Pancreas (tissue), 10 donors: ENCODE measurements around the gene NAGLU. TPM values are rescaled to one million over a fixed set of nuclear protein-coding genes. Genes with fewer than 3 reads are reported as not detected.

ENCODE experiments used
- ATAC-seq, 4 donors: fragments of 200-7000 bp; cut with Tn5 transposase; one replicate each; pipeline versions ENCODE4 v1.8.0 to v1.9.1; 2020; ENCODE audit warnings: mild to moderate bottlenecking in 4 of 4, moderate library complexity in 4 of 4
- DNase-seq, 6 donors: peaks; one replicate each; pipeline ENCODE4 v3.0.0-alpha.2; 2020
- FAIRE-seq: peaks from 2 replicates; lab custom pipeline; 2012; peaks lifted over from hg19 to GRCh38; lab: Jason Lieb, UNC
- H3K27ac ChIP-seq, 4 donors: fragments of 200-600 bp; sonication (generic); 1 replicate in 3 of 4; 2 replicates in 1 of 4; pipeline versions ENCODE4 v1.5.0 to v1.8.0; 2020
- H3K27me3 ChIP-seq, 4 donors: fragments of 200-600 bp; one replicate each; pipeline ENCODE4 v1.8.0; 2021
- H3K36me3 ChIP-seq, 3 donors: fragments of 200-600 bp; sonication (generic) in 1 of 3; one replicate each; pipeline versions ENCODE4 v1.5.0 to v1.8.0; 2020 to 2021
- H3K4me1 ChIP-seq, 3 donors: fragments of 200-600 bp; one replicate each; pipeline ENCODE4 v1.8.0; 2021
- H3K4me3 ChIP-seq, 4 donors: fragments of 200-600 bp; sonication (generic) in 2 of 4; one replicate each; pipeline versions ENCODE4 v1.5.0 to v1.8.0; 2020 to 2021
- H3K9me3 ChIP-seq, 4 donors: fragments of 200-600 bp; one replicate each; pipeline ENCODE4 v1.8.0; 2021
- CTCF ChIP-seq, 4 donors: fragments of 200-600 bp; sonication (generic) in 3 of 4; IDR thresholded peaks; one replicate each; pipeline versions ENCODE4 v1.5.0 to v1.8.0; 2021; ENCODE audit warnings: antibody characterized with exemption in 4 of 4
- WGBS, 2 donors: extraction: QIAGEN DNeasy Blood & Tissue Kit; methylation state at CpG; one replicate each; pipeline ENCODE4 v1.1.7; 2013; 5-methylcytosine and 5-hydroxymethylcytosine counted together
- intact Hi-C, 3 donors: fragments of 100-400 bp; cut with DNase I; formaldehyde crosslinking; loops; one replicate each; pipeline versions ENCODE4 v1.11.1 to v1.14.2; 2022
- polyA plus RNA-seq, 2 donors: library from polyadenylated mRNA; stranded (reverse); fragments of 200-250 nt; gene quantifications; one replicate each; pipeline ENCODE4 v1.2.3, GENCODE V29; 2013
- total RNA-seq, 6 donors: library from RNA; stranded (reverse); fragmentation: NEBNext Ultra II Directional in 4 of 6; extraction: Animal tissue kit (Norgen Biotek cat#: 25700) in 4 of 6; gene quantifications; one replicate each; pipeline versions ENCODE4 v1.2.1 to v1.2.4, GENCODE V29; 2021 to 2023
- donor health status: healthy with polysubstance abuse.
- donor health status: DM: no; HTN: no; CAD: no; lungs with moderate emphysema.
- donor health status: DM: no; HTN: no; CAD: no.
- donor health status: control.
- donor health status: control.
- donor health status: Bipolar disorder and iron deficiency.
- donor health status: DM: yes; HTN: yes; CAD: no.
- donor health status: DM: no; HTN: no; CAD: no.
- donor health status: DM: no; HTN: no; CAD: no.
- donor health status: DM: yes; HTN: yes; CAD: no.

The NAGLU gene
- total and polyA plus RNA-seq, 8 donors = 17.6 to 52.6 (median 28.9) TPM

- TF ChIP-seq CTCF (IDR thresholded peaks at IDR 0.05) = no peak
- H3K4me3 ChIP-seq = no peak overlapping the region
- no peak overlapping the region for H3K27ac ChIP-seq
- no peak for ATAC-seq
- intact Hi-C loops = loop anchor here in 2 of 3 donors (5.0 to 10.0 kb wide), 2 partner anchors 93 to 190 kb away; partner anchors contain the start of gene CAVIN1 (in 1 of the 2)
- peaks cover 0 to 11% (median 0%) of the 10 kb centered on the region in 3 donors for H3K36me3 ChIP-seq
- DNase-seq = no peak
- H3K27me3 ChIP-seq = no peaks in the 10 kb centered on the region
- 92% methylated on average over 8 of the region's 8 CpGs for WGBS, 2 donors
- H3K4me1 ChIP-seq = peaks cover 6 to 19% (median 8%) of the 10 kb centered on the region in 3 donors
- no peaks in the 10 kb centered on the region for H3K9me3 ChIP-seq
- FAIRE-seq = no peak
These were observed 21.2 kb upstream of the NAGLU start for GRCh38 chr17:42514867-42515266.

- H3K4me1 ChIP-seq = peaks cover 6 to 20% (median 8%) of the 10 kb centered on the region in 3 donors
- TF ChIP-seq CTCF (IDR thresholded peaks at IDR 0.05) = peak; percentile 43 to 87 (median 80)
- intact Hi-C loops = loop anchor here in 2 of 3 donors (5.0 to 10.0 kb wide), 2 partner anchors 95 to 193 kb away; partner anchors contain the start of gene CAVIN1 (in 1 of the 2)
- DNase-seq (peak in 5 of 6 donors; percentile 68 to 88 (median 77)), FAIRE-seq (no peak), ATAC-seq (peak; percentile 42 to 77 (median 72))
- H3K4me3 ChIP-seq = no peak overlapping the region
- H3K36me3 ChIP-seq = peaks cover 0 to 11% (median 0%) of the 10 kb centered on the region in 3 donors
- H3K27me3 ChIP-seq = no peaks in the 10 kb centered on the region
- WGBS, 2 donors = 26 to 29% methylated on average over 9 of the region's 9 CpGs
- H3K27ac ChIP-seq = peak overlapping the region in 2 of 4 donors; percentile 80 to 84
- no peaks in the 10 kb centered on the region for H3K9me3 ChIP-seq
These were observed 18.5 kb upstream of the NAGLU start for GRCh38 chr17:42517516-42517915.

GRCh38 chr17:42518046-42518754 lies 17.8 kb upstream of the NAGLU start:
- no peak for FAIRE-seq
- peaks cover 0 to 11% (median 0%) of the 10 kb centered on the region in 3 donors for H3K36me3 ChIP-seq
- TF ChIP-seq CTCF (IDR thresholded peaks at IDR 0.05) = no peak
- DNase-seq = peak in 2 of 6 donors; percentile 48 to 60
- peak; percentile 42 to 73 (median 54) for ATAC-seq
- H3K27ac ChIP-seq = peak overlapping the region; percentile 35 to 84 (median 78)
- H3K27me3 ChIP-seq = no peaks in the 10 kb centered on the region
- intact Hi-C loops = loop anchor here in 2 of 3 donors (5.0 to 10.0 kb wide), 2 partner anchors 96 to 193 kb away; partner anchors contain the start of gene CAVIN1 (in 1 of the 2)
- H3K9me3 ChIP-seq = no peaks in the 10 kb centered on the region
- 55 to 61% methylated on average over 9 of the region's 9 CpGs for WGBS, 2 donors
- no peak overlapping the region for H3K4me3 ChIP-seq
- H3K4me1 ChIP-seq = peaks cover 6 to 20% (median 8%) of the 10 kb centered on the region in 3 donors

GRCh38 chr17:42518755-42519545 lies 17.1 kb upstream of the NAGLU start:
- ATAC-seq = peak in 3 of 4 donors; percentile 8 to 19 (median 18)
- peak overlapping the region; percentile 35 to 84 (median 78) for H3K27ac ChIP-seq
- H3K4me1 ChIP-seq = peaks cover 6 to 20% (median 8%) of the 10 kb centered on the region in 3 donors
- WGBS, 2 donors = 47 to 53% methylated on average over 6 of the region's 6 CpGs
- FAIRE-seq = no peak
- peak in 1 of 6 donors; percentile 32 for DNase-seq
- H3K4me3 ChIP-seq = no peak overlapping the region
- peaks cover 0 to 11% (median 0%) of the 10 kb centered on the region in 3 donors for H3K36me3 ChIP-seq
- intact Hi-C loops = loop anchor here in 2 of 3 donors (5.0 to 10.0 kb wide), 2 partner anchors 97 to 194 kb away; partner anchors contain the start of gene CAVIN1 (in 1 of the 2)
- TF ChIP-seq CTCF (IDR thresholded peaks at IDR 0.05) = no peak
- H3K27me3 ChIP-seq = no peaks in the 10 kb centered on the region
- no peaks in the 10 kb centered on the region for H3K9me3 ChIP-seq
